GM18909 (cell line): ENCODE data around the gene GADD45GIP1.

Source experiments
- ATAC-seq: cut with Tn5 transposase; IDR thresholded peaks from one replicate; pipeline ENCODE4 v1.9.1; 2021; ENCODE audit warnings: mild to moderate bottlenecking; ENCODE audit not compliant: unreplicated experiment, poor library complexity

GADD45GIP1 gene

DNA sequence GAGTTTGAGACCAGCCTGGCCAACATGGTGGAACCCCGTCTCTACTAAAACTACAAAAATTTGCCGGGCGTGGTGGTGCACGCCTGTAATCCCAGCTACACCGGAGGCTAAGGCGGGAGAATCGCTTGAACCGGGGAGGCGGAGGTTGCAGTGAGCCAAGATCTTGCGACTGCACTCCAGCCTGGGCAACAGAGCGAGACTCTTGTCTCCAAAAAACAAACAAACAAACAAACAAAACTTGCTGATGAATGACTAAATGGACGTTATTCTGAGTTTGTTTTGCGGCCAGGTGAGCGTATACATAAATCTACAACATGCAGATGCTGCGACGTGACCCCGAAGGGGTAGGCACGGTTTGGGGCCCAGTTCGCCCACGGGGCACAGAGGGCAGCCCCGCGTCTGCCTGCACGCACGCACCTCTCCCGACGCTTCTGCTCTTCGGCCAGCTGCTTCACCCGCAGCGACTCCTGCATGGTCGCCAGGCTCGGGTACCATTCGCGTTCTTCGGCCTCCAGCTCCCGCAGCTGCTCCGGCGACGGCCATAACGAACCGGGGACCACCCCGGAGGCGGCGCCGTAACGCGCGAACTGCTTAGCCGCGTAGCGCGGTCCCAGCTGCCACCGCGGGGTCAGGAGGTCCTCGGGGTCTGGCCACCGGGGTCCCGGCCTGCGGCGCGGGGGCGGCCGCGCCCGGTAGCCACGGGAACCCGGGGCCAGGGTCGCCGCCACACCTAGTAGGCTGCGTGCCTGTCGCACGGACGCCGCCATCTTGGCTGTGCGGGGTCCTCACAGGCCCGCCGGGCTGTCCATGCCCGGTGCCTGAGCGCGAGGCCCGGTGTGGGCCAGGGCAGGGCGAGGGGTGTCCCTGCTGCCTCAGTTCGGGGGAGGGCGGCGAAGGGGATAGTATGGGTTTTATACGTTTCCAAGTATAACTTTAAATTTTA is at the start of gene GADD45GIP1:
TSS of gene GADD45GIP1 (minus strand) at position 778 of the 943 bp plus-strand sequence. CDS start at position 767, 11 bp downstream.
- peak; percentile 83 for ATAC-seq

DNA sequence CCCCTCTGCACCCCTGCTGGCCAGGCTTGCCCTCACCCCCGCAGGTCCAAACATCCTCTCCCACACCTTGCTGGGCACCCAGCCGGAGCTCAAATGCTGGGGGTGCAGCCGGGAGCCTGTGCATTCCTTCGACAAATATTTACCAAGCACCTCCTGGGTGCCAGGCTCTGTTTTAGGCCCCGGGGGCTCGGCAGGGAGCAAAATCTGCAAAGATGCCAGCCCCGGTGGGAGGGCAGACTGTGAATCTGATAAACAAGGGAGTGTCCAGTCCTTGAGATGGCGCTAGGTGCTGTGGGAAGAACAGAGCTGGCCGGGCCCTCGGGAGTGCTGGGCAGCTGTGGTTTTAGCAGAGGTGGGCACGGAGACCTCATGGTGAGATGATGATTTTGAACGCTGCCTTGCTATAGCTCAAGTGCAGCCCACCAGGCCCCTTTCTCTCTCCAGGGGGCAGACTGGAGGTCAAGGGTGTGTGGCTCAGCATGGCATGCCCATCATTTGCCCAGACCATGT is 48.9 kb upstream of the GADD45GIP1 start:
- ATAC-seq, result no peak

DNA sequence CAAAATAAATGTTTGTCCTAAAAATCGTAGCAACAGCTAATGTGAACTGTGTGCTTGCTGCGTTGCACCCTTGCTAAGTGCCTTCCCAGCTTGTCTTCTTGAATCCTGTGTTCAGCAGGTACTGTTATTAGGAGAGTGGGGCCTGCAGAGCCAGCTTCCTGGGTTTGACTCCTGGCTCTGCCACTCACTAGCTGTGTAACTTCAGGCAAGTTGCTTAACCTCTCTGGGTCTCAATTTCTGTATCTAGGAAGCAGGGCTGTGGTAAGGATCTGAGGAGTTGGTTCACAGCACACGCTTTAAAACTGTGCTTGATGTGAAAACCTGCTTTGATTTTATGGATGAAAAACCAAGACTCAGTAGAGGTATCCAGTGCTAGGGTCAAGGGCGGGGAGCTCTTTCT is 48.2 kb upstream of the GADD45GIP1 start:
- ATAC-seq, result no peak

DNA sequence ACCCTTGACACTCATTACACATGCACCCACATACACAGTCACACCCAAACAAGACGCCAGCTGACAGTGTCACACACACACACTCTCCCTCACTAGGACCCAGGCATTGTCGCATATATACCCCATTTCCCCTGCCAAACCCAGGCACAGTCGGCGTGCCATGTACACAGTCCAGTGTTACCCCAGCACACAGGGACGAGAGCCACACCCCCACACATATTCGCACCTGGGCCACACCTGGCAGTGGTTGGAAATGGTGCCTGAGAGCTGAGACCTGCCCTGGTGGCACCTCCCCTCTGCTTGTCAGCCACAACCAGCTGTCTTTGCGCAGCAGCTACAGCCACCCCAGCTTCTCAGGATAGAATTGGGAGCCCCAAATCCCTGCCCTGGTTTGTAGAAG is 47.2 kb upstream of the GADD45GIP1 start:
- ATAC-seq, result no peak

DNA sequence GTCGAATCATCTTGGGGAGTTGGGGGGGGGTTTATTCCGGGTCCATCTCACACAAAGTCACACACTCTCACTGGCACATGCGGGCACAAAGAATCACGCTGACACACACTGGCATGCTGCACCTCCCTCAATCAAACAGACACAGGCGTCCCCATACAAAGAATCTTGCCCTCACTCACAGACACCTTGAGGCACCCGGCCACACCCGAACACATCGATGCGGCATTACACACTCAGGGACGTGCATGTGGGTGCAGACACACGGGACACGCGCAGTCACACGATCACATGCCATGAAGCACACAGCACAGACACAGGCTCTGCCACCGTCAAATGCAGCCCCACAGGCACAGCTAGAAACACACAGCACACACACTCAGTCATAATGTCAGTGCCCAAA is 46.1 kb upstream of the GADD45GIP1 start:
- ATAC-seq, result no peak

DNA sequence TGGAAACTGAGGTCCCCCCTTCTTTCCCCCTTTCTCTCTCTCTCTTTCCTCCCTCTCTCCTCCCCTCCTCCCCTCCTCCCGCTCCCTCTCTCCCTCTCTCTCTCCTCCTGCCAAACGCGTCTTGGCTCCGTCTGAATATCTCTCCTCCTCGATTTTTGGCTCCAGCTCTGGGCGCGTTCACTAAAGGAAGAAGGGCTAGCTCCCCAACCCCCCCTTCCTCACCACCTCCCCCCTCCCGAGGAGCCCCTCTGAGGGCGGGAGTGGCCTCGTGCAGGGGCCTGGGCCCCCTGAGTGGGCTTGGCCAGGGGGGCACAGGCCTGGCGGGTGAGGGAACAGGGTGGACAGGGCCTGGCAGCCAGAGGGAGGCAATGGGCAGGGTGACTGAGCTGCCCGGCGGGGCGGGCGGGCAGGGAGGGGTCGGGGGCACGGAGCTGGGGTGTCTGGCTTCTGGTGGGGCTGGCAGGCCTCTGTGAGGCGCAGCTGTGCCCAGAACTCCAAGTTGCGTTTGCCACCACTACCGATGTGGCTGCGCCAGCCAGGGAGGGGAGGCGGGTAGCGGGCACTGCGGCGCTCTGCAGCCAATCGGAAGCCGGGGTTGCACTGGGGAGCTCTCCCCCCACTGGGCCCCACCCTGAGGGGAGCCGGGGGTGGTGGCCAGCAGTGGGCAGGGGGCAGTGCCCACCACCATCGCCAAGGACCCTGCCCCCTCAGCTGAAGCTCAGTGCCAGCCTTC is 45.3 kb upstream of the GADD45GIP1 start:
- no peak for ATAC-seq

DNA sequence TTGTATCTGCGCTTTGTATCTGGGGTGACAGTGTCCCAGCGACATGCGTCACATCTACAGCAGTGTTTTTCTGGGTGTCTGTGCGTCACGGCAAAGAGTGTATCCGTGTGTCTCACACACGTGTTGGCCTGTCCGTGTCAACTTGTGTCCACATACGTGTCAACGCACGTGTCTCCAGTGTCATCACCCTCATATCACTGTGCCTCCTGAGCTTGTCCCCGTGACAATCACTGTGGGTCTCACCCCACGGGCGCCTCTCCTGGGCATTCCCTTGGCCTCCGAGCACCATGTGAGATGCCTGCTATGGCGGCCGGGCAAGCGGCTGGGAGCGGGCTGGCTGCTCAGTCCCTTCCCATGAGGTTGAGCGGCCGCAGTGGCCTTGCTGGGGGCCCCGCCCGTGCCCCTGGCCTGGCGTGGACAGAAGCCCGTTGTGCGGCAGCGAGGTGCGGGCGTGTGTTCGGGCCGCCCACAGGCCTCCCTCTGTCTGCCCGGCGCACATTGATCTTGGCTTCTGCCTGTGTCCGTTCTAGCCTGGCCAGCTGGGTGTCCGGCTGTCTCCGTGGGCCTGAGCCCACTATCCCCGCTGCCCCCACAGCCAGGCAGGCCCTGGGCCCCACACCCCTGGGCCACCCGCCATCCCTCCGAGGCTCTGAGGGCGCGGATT is 44.6 kb upstream of the GADD45GIP1 start:
- ATAC-seq, result no peak

DNA sequence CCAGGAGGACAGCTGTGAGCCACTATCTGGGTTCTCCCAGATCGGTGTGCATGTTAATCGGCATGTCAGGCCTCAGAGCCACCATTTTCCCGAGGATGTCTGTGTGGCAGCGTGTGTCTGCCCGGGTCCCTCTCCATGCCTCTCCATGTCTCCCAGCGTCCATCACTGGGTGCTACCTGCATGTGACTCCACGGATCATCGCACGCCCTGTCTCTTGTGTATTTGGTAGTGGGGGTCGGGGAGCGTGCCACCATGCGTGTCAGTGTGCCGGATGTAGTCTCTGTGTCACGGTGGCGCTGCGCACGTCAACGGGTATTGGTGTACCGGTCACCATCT is 44.1 kb upstream of the GADD45GIP1 start:
- no peak for ATAC-seq

DNA sequence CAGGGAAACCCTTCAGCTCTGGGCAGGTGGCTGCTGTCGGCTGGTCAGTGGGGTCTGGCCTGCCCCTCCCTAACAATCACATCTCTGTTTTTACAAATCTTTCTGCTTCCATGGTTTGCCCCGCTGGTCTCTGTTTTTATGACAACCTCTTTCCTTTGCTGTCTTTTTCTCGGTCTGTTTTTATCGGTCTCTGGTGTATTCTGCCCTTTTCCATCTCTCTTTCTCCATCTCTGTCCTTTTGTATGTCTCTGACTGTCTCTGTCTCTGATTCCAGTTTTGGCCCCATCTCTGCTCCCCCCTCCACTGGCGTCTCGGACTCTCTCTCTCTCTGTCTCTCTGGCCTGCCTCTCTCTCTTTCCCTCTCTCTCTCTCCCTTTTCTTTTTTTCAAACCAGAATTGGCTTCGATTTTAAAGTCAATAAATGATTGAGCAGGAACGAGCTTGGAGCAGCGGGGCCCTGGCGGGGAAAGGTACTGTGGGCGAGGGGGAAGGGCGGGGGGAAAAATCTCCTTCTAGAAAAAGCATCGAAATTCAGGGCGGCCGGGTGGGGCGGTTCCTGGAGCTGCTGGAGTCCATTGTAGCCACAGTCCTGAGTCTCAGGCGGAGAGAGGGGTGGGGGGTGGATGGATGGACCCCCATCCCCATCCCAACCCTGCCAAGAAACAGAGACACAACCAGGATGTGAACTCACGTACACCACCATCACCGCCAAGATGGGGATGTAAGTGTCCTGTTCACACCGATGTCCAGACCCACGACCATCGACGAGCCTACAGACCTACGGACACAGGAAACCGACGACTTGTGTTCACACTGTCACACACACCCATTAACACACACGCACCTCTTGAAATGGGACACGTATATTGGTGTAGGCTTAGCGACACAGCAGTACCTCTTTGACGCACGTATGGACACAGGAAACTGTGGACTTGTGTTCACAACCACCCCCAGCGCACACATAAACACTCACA is 41.2 kb upstream of the GADD45GIP1 start:
- no peak for ATAC-seq

DNA sequence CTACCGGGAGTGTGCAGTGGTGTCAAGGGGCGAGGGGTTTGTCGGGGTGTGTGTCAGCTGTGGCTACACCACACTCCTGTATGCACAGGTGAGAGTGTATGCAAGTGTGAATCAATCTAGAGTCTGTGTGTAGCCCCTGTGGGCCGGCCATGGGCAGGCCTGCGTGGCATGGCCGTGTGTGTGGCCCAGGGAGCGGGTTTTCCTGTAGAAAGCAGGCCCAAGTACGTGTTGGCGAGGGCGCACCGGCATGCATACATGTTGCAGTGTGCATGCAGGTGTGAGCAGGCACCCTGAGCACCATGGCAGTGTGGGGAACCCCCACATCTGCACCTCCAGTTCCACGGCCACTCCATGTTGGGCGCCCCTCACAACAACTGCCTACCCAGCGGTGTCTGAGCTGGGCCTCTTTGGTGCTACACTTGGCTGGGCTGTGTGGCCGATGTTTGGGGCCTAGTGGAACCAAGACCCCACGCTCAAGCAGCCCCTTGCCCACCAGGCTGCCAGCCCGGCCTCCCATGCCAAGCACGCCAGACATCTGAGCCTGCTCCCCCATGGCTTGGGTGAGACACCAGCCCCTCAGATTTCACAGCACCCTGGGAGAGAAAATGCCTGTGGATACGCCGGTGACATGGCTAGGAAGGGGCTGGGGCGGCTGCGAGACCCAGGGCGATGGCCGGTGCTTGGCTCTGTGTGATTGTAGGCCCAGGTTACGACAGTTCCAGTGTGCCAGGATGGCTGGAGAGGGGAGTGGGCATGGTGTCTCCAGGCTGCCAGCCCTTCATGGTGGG is 40.4 kb upstream of the GADD45GIP1 start:
- ATAC-seq, result no peak

DNA sequence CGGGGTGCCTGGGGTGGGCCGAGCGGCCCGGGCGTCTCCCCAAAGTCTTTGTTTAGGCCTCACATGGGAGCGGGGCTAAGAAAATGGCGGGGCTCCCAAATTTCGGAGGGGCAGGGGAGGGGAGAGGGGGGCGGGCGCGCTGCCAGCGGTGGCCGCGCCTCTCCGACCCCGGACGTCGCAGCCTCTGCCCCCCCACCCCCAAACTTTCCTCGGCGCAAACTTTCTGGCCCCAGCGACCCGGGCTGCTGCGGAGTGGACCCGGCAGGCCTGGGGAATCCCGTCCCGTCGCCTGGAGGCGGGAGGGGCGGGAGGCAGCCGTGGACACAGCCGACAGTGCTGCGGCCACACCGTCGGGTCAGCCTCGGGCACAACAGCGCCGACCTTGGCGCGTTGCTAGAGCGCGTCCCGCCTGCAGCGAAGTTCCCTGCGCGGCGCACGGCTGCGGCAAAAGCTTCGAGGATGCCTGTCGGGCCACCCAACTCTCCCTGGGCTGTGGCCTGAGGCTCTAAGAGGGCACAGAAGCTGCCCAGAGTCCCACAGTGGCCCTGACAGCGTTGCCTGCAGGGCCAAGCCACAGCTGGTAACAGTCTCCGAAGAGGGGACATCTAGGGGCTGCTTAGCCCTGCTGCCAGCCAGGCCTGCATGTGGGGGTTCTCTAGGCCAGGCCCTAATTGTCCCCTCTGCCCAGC is 39.5 kb upstream of the GADD45GIP1 start:
- no peak for ATAC-seq

DNA sequence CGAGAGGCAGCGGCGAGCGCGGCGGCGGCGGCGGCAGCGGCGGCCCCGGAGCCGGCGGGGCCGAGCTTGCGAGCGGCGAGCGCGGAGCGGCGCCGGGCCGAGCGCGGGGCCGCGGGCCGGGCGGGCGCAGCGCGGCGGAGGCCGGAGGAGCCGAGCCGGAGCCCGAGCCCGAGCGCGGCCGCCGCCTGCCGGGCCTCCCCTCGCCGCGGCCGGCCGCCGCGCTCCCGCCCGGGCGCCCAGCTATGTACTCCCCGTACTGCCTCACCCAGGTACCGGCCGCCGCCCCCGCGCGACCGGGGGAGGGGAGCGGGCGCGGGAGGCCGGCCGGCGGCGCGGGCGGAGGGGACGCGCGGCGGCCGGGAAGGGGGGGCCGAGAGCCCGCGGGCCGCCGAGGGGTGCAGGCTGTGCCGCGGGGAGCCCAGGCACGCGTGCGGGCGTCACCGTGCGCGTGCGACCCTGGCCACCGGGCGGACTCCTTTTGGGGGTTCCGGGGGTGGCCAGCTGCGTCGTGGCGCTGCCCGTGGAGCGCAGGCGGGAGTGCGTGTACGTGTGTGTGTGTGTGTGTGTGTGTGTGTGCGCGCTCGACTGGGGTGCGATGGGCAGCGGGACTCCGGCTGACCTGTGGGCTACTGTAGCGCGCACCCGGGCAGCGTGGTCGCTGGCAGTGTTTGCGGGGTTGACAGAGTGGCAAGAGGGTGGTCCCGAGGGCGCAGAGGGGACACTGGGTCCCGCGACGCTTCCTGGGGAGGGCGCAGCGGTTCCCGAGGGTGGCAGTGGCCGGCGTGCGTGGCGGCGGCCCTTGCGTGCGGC is 38.8 kb upstream of the GADD45GIP1 start:
- no peak for ATAC-seq

DNA sequence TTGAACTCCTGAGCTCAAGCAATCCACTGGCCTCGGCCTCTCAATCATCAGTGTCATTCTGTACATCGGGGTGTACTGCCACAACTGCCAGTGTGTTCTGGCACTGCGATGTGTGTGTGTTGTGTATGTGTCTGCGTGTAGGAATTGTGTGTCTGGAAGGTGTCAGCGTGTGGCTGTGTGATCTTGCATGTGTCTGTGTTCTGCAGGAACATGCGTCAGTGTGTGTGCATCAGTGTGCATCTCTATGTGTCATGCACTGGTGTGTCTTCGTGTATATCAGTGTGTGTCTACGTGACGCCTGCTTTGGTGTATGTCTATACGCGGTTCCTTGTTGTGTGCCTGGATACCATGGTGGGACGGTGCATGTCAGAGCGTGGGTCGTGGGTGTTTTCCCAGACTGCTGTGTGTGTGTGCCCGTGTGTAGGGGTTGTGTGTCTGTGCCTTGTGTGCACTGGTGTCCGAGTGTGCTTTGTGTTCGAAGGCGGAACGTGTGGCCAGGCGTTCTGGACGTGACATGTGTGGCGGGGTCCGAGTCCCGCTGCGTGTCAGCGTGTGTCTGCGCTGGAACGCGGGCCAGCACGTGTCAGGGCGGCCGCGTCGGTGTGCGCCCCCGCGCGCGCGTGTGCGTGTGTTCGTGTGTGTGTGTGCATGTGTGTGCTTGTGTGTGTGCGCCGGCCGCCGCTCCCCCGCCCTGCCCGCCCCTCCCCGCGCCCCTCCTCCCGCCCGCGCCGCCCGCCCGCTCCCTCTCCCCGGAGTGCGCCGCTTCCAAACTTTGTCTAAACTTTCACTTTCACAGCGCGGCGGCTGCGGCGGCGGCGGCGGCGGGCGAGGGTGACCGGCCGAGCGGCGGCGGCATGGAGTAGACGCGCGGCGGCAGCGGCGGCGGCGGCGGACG is 37.9 kb upstream of the GADD45GIP1 start, which contains the start of gene NFIX:
TSS of gene NFIX (plus strand) at position 775 of the 895 bp plus-strand sequence. CDS start 363 bp downstream, outside the sequence.
- no peak for ATAC-seq

DNA sequence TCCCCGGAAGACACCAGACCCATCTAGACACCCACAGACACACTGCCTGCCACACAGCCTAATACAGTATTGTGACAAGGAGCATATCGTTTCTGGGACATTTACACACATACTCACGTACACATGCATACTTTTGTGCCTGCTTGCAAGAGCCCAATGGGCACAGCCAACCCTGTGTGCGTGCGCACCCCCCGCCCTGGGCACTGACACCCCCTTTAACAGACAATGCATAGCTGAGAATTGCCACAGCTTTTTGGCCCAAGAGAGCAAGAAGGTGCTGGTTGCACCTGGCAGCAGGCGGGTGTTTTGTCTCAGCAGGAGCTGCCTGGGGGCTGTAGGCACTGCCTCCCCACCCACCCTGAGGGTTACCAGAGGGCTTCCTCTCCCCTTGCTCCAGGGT is 36.5 kb upstream of the GADD45GIP1 start:
- no peak for ATAC-seq

DNA sequence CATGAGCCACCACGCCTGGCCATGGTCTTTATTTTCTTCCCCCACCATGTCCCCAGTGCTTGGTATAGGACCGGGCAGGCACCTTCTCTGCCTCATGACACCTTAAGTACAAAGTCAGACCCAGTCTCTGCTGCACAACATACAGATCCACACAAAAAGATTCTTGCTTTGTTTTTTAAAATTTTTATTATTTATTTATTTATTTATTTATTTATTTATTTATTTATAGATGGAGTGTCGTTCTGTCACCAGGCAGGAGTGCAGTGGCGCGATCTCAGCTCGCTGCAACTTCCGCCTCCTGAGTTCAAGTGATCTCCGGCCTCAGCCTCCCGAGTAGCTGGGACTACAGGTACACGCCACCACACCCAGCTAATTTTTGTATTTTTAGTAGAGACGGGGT is 35.7 kb upstream of the GADD45GIP1 start:
- no peak for ATAC-seq

DNA sequence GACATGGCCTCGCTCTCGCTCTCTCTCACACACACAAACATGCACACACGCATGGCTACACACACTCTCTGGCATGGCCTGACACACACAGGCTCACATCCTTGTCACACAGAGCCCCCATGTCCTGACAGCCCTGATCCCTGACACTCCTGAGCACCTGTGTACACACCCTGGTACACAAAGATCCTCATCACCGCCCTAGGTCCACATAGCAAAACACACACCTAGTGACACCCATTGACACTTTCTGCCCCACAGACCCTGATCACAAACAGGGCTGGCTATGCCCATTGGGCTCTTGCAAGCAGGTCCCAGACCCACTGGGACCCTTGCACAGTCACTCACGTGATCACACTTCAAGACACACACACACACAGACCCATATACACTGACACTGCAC is 34.3 kb upstream of the GADD45GIP1 start:
- no peak for ATAC-seq
